ENCODE measurements around the gene HCK. TPM values are rescaled to one million over a fixed set of nuclear protein-coding genes. Genes with fewer than 3 reads are reported as not detected.

The HCK gene
- total RNA-seq, result not detected in 2 replicates
- long read RNA-seq, result 0 reads

GRCh38 chr20:32052090-32052777 lies at the start of gene HCK:
Gene HCK, plus strand, starts transcription at chr20:32052242.
- H3K4me3 Mint-ChIP-seq (ENCODE audit: unreplicated experiment), result peak within 1 kb of the TSS; percentile 45
- no peaks in the 10 kb centered on the region for H3K9me3 Mint-ChIP-seq (ENCODE audit: unreplicated experiment)
- peaks cover 10% of the 10 kb centered on the region for H3K4me1 Mint-ChIP-seq (ENCODE audit: unreplicated experiment)
- peaks cover 5% of the 10 kb centered on the region for H3K36me3 Mint-ChIP-seq (ENCODE audit: unreplicated experiment)
- H3K27ac Mint-ChIP-seq (ENCODE audit: unreplicated experiment), result no peak within 1 kb of the TSS
- no peak for TF ChIP-seq CTCF (IDR thresholded peaks at IDR 0.05)
- no peak for DNase-seq (ENCODE audit: extremely low spot score, unreplicated experiment)
- H3K27me3 Mint-ChIP-seq (ENCODE audit: unreplicated experiment), result peaks cover 77% of the 10 kb centered on the region

- no peak overlapping the region for H3K27ac Mint-ChIP-seq (ENCODE audit: unreplicated experiment)
- peaks cover 21% of the 10 kb centered on the region for H3K27me3 Mint-ChIP-seq (ENCODE audit: unreplicated experiment)
- H3K4me1 Mint-ChIP-seq (ENCODE audit: unreplicated experiment), result peaks cover 10% of the 10 kb centered on the region
- TF ChIP-seq CTCF (IDR thresholded peaks at IDR 0.05), result no peak
- H3K36me3 Mint-ChIP-seq (ENCODE audit: unreplicated experiment), result no peaks in the 10 kb centered on the region
- no peaks in the 10 kb centered on the region for H3K9me3 Mint-ChIP-seq (ENCODE audit: unreplicated experiment)
- H3K4me3 Mint-ChIP-seq (ENCODE audit: unreplicated experiment), result no peak overlapping the region
- no peak for DNase-seq (ENCODE audit: extremely low spot score, unreplicated experiment)
Observed at GRCh38 chr20:32003325-32003724, 48.7 kb upstream of the HCK start.

- DNase-seq (ENCODE audit: extremely low spot score, unreplicated experiment), result no peak
- Mint-ChIP-seq H3K9me3 (ENCODE audit: unreplicated experiment) (no peaks in the 10 kb centered on the region), H3K27me3 (ENCODE audit: unreplicated experiment) (peaks cover 21% of the 10 kb centered on the region), H3K36me3 (ENCODE audit: unreplicated experiment) (no peaks in the 10 kb centered on the region), H3K4me1 (ENCODE audit: unreplicated experiment) (peaks cover 10% of the 10 kb centered on the region), H3K27ac (ENCODE audit: unreplicated experiment) (no peak overlapping the region), H3K4me3 (ENCODE audit: unreplicated experiment) (no peak overlapping the region)
- TF ChIP-seq CTCF (IDR thresholded peaks at IDR 0.05), result no peak
Observed at GRCh38 chr20:32004963-32005362, 47.1 kb upstream of the HCK start.

- Mint-ChIP-seq H3K4me3 (ENCODE audit: unreplicated experiment) (no peak overlapping the region), H3K27ac (ENCODE audit: unreplicated experiment) (no peak overlapping the region), H3K27me3 (ENCODE audit: unreplicated experiment) (peaks cover 23% of the 10 kb centered on the region), H3K4me1 (ENCODE audit: unreplicated experiment) (peaks cover 10% of the 10 kb centered on the region), H3K36me3 (ENCODE audit: unreplicated experiment) (no peaks in the 10 kb centered on the region), H3K9me3 (ENCODE audit: unreplicated experiment) (no peaks in the 10 kb centered on the region)
- TF ChIP-seq CTCF (IDR thresholded peaks at IDR 0.05), result no peak
- DNase-seq (ENCODE audit: extremely low spot score, unreplicated experiment), result no peak
Observed at GRCh38 chr20:32006053-32006452, 46.0 kb upstream of the HCK start.

- no peaks in the 10 kb centered on the region for H3K36me3 Mint-ChIP-seq (ENCODE audit: unreplicated experiment)
- TF ChIP-seq CTCF (IDR thresholded peaks at IDR 0.05), result no peak
- H3K27ac Mint-ChIP-seq (ENCODE audit: unreplicated experiment), result no peak overlapping the region
- peaks cover 10% of the 10 kb centered on the region for H3K4me1 Mint-ChIP-seq (ENCODE audit: unreplicated experiment)
- no peak overlapping the region for H3K4me3 Mint-ChIP-seq (ENCODE audit: unreplicated experiment)
- H3K27me3 Mint-ChIP-seq (ENCODE audit: unreplicated experiment), result peaks cover 24% of the 10 kb centered on the region
- no peak for DNase-seq (ENCODE audit: extremely low spot score, unreplicated experiment)
- H3K9me3 Mint-ChIP-seq (ENCODE audit: unreplicated experiment), result no peaks in the 10 kb centered on the region
Observed at GRCh38 chr20:32006841-32007786, 44.9 kb upstream of the HCK start.
